Measurements from ENCODE around the gene NRG3. TPM values are rescaled to one million over a fixed set of nuclear protein-coding genes. Genes with fewer than 3 reads are reported as not detected.

NRG3 gene
- total RNA-seq, 2 experiments from 2014 or later, result not detected

DNA sequence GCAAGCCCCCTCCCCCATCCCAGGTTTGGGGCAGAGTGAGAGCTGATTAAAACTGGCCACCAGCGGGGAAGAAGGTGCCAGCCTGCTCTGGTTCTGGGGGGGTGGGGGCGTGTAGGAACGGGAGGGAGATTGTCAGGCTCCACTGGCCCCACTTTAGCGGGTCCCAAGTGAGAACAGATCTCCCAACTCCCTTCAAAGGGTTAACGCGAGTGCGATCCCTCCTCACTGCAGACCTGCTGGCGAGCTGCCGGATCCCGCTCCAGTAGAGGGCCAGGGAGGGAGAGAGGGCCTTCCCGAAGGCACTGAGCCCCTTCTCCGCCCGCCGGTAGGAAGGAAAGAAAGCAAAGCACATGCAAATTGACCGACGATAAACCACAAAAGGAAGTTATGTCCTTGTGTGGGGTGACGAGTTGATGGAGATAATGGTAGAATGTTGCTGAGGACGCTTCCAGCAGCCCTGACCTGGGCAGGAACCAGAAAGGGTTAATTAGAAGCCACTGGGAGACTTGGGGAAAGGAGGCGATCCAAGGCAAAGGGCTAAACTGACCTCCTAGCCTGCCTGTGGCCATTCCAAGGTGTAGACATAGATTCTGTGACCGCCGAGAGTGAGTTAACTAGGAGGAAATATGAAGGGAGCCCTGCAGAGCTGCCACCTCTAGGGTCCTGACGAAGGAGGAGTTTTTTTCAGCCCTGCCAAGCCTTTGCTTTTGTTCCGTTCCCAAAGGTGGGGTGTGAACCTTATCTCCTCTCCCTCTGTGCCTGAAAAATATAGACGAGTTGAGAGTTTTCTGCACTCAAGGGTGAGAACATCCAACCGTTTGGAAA is 1.5 kb downstream of the NRG3 start:
- H3K36me3 Mint-ChIP-seq (ENCODE audit: low read depth), result no peaks in the 10 kb centered on the region
- no peak overlapping the region for H3K27ac Mint-ChIP-seq
- CTCF ChIA-PET, result no interaction called here
- no peak overlapping the region for H3K4me3 ChIP-seq (ENCODE audit: low read length)
- peaks cover 12% of the 10 kb centered on the region for H3K4me1 Mint-ChIP-seq (ENCODE audit: low read depth)
- H3K27me3 Mint-ChIP-seq, result peaks cover 78% of the 10 kb centered on the region
- H3K4me3 Mint-ChIP-seq, result peak overlapping the region; percentile 77
- H3K9me3 ChIP-seq (ENCODE audit: control insufficient read depth in 1 of 2, insufficient read depth in 1 of 2, low read length in 2 of 2), result peaks cover 0 to 17% of the 10 kb centered on the region in 2 experiments
- H3K4me1 ChIP-seq (ENCODE audit: insufficient read depth, low read length), result peaks cover 5% of the 10 kb centered on the region
- no peaks in the 10 kb centered on the region for H3K36me3 ChIP-seq (ENCODE audit: insufficient read depth, low read length)
- TF ChIP-seq, protein P1, sequence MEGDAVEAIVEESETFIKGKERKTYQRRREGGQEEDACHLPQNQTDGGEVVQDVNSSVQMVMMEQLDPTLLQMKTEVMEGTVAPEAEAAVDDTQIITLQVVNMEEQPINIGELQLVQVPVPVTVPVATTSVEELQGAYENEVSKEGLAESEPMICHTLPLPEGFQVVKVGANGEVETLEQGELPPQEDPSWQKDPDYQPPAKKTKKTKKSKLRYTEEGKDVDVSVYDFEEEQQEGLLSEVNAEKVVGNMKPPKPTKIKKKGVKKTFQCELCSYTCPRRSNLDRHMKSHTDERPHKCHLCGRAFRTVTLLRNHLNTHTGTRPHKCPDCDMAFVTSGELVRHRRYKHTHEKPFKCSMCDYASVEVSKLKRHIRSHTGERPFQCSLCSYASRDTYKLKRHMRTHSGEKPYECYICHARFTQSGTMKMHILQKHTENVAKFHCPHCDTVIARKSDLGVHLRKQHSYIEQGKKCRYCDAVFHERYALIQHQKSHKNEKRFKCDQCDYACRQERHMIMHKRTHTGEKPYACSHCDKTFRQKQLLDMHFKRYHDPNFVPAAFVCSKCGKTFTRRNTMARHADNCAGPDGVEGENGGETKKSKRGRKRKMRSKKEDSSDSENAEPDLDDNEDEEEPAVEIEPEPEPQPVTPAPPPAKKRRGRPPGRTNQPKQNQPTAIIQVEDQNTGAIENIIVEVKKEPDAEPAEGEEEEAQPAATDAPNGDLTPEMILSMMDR (IDR thresholded peaks at IDR 0.05), result no peak
- ATAC-seq (ENCODE audit: poor library complexity), result no peak
- intact Hi-C loops (cut with DNase I, micrococcal nuclease), result no loop called here
- H3K27me3 ChIP-seq (ENCODE audit: control insufficient read depth in 1 of 2, insufficient read depth in 2 of 2, low read length in 2 of 2), result peaks cover 31 to 61% of the 10 kb centered on the region in 2 experiments
- no peaks in the 10 kb centered on the region for H3K9me3 Mint-ChIP-seq
- no peak overlapping the region for H3K27ac ChIP-seq (ENCODE audit: low read depth in 1 of 2, low read length in 2 of 2)
- DNase-seq, result no peak
- POLR2A ChIA-PET, result no interaction called here

DNA sequence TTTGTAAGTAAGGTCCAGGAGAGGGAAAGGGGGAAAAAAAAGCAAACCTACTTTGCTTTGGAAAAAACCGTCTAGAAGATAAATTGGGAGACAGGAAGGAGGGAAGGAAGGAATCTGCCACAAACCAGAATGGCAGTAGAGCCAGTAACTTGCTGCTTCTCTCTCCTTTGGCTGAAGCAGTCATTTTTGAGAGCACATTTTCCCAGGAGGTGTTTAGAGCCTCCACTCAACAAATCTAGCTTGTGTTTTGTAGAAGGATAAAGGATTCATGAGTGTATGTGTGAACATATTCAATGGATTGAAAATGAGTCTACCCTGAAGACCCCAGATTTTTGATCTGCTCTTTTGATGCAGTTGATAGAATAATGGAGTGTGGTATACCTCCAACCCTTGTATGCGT is 2.6 kb downstream of the NRG3 start:
- Histone ChIP-seq H3K4me1 (ENCODE audit: insufficient read depth, low read length) (peaks cover 5% of the 10 kb centered on the region), H3K27ac (ENCODE audit: low read depth in 1 of 2, low read length in 2 of 2) (no peak overlapping the region), H3K36me3 (ENCODE audit: insufficient read depth, low read length) (no peaks in the 10 kb centered on the region), H3K9me3 (ENCODE audit: control insufficient read depth in 1 of 2, insufficient read depth in 1 of 2, low read length in 2 of 2) (peaks cover 0 to 17% of the 10 kb centered on the region in 2 experiments), H3K27me3 (ENCODE audit: control insufficient read depth in 1 of 2, insufficient read depth in 2 of 2, low read length in 2 of 2) (peaks cover 30 to 56% of the 10 kb centered on the region in 2 experiments), H3K4me3 (ENCODE audit: low read length) (no peak overlapping the region)
- no peaks in the 10 kb centered on the region for H3K9me3 Mint-ChIP-seq
- DNase-seq, result no peak
- H3K36me3 Mint-ChIP-seq (ENCODE audit: low read depth), result no peaks in the 10 kb centered on the region
- ATAC-seq (ENCODE audit: poor library complexity), result no peak
- no peak overlapping the region for H3K27ac Mint-ChIP-seq
- TF ChIP-seq, protein P1 (IDR thresholded peaks at IDR 0.05), result no peak
- H3K27me3 Mint-ChIP-seq, result peaks cover 71% of the 10 kb centered on the region
- peaks cover 12% of the 10 kb centered on the region for H3K4me1 Mint-ChIP-seq (ENCODE audit: low read depth)
- no peak overlapping the region for H3K4me3 Mint-ChIP-seq
- CTCF ChIA-PET, result no interaction called here
- POLR2A ChIA-PET, result no interaction called here
- intact Hi-C loops (cut with DNase I, micrococcal nuclease), result no loop called here

DNA sequence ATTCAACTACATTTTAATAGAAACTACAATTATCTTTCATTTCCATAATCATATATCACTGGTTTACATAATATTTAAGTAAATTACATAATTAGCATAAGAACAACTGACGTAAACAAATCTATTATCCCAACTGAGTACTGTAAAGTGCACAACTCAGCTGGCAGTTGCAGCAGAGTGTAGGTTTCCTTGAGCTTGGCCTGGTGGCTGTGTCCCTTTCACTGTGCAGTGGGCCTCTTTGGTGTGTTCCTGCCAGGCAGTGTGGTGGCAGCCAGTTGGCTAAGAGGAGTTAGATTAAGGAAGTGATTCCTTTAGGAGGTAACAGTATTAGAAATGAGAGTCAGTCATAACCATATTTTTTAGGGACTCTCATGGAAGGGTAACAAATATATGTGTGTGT is 7.0 kb downstream of the NRG3 start:
- no peak overlapping the region for H3K4me3 Mint-ChIP-seq

More for the DNA sequence above, 7.0 kb downstream of the NRG3 start:
- H3K4me3 ChIP-seq (ENCODE audit: low read length), result no peak overlapping the region
- no peaks in the 10 kb centered on the region for H3K9me3 ChIP-seq (ENCODE audit: control insufficient read depth in 1 of 2, insufficient read depth in 1 of 2, low read length in 2 of 2)
- POLR2A ChIA-PET, result no interaction called here
- Mint-ChIP-seq H3K4me1 (ENCODE audit: low read depth) (no peaks in the 10 kb centered on the region), H3K9me3 (no peaks in the 10 kb centered on the region), H3K36me3 (ENCODE audit: low read depth) (no peaks in the 10 kb centered on the region), H3K27ac (no peak overlapping the region), H3K27me3 (peaks cover 53% of the 10 kb centered on the region)
- H3K27me3 ChIP-seq (ENCODE audit: control insufficient read depth in 1 of 2, insufficient read depth in 2 of 2, low read length in 2 of 2), result peaks cover 3 to 21% of the 10 kb centered on the region in 2 experiments
- TF ChIP-seq, protein P1 (IDR thresholded peaks at IDR 0.05), result no peak
- no peaks in the 10 kb centered on the region for H3K4me1 ChIP-seq (ENCODE audit: insufficient read depth, low read length)
- intact Hi-C loops (cut with DNase I, micrococcal nuclease), result no loop called here
- ATAC-seq (ENCODE audit: poor library complexity) (no peak), DNase-seq (no peak)
- H3K27ac ChIP-seq (ENCODE audit: low read depth in 1 of 2, low read length in 2 of 2), result no peak overlapping the region
- CTCF ChIA-PET, result no interaction called here
- H3K36me3 ChIP-seq (ENCODE audit: insufficient read depth, low read length), result no peaks in the 10 kb centered on the region
